Esophagus squamous epithelium (tissue), 4 donors: ENCODE data around the gene SLC27A1.

Experiments
- POLR2A ChIP-seq, 4 donors: fragments of 450-650 bp; IDR thresholded peaks; one replicate each; pipeline ENCODE4 v1.6.1; 2017; ENCODE audit warnings: antibody characterized with exemption in 4 of 4, mild to moderate bottlenecking in 4 of 4, moderate library complexity in 3 of 4
- TF ChIP-seq, protein P1 (sequence below), 6 experiments: fragments of 450-650 bp in 4 of 6; fragments of 200-600 bp in 2 of 6; sonication (generic) in 2 of 6; IDR thresholded peaks; one replicate each; pipeline ENCODE4 v1.5.1; 2016 to 2019; ENCODE audit warnings: antibody characterized with exemption in 6 of 6, mild to moderate bottlenecking in 4 of 6, moderate library complexity in 4 of 6

DNA sequence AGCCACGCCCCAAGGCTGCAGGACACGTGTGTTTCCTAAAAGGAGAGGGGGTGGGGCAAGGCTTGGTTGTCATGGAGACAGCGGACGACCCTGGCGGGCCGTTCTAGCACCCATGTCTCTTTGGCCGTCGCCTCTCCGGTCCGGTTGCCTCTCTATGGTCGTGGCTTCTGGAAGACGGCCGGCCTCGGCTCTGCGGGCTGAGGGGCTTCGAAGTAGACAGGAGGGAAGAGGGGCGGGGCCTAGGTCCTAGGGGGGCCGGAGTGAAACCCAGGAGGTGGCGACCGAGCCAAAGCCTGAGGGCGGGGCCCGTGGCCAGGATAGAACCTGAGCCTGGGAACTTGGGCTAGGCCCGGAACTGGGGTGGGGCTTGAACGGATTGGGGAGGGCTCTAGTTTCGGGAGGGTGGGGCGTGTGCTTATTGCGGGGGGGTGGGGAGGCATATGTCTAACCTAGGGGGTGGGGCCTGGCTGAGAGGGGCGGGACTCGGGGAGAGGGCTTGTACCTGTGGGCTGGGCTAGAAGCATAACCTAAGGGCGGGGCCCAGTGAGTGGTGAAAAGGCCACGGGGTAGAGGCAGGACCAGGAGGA, 750 bp upstream of the SLC27A1 start:
- TF ChIP-seq, protein P1, sequence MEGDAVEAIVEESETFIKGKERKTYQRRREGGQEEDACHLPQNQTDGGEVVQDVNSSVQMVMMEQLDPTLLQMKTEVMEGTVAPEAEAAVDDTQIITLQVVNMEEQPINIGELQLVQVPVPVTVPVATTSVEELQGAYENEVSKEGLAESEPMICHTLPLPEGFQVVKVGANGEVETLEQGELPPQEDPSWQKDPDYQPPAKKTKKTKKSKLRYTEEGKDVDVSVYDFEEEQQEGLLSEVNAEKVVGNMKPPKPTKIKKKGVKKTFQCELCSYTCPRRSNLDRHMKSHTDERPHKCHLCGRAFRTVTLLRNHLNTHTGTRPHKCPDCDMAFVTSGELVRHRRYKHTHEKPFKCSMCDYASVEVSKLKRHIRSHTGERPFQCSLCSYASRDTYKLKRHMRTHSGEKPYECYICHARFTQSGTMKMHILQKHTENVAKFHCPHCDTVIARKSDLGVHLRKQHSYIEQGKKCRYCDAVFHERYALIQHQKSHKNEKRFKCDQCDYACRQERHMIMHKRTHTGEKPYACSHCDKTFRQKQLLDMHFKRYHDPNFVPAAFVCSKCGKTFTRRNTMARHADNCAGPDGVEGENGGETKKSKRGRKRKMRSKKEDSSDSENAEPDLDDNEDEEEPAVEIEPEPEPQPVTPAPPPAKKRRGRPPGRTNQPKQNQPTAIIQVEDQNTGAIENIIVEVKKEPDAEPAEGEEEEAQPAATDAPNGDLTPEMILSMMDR (IDR thresholded peaks at IDR 0.05): no peak
- TF ChIP-seq POLR2A (IDR thresholded peaks at IDR 0.05): no peak
